ENCODE results near the gene DYNC2LI1.
"Not testable (repeated sequence)": the region's sequence is repeated elsewhere in the genome, so short reads cannot be mapped to it uniquely, and the experiment has no call there.

The DYNC2LI1 gene

DNA sequence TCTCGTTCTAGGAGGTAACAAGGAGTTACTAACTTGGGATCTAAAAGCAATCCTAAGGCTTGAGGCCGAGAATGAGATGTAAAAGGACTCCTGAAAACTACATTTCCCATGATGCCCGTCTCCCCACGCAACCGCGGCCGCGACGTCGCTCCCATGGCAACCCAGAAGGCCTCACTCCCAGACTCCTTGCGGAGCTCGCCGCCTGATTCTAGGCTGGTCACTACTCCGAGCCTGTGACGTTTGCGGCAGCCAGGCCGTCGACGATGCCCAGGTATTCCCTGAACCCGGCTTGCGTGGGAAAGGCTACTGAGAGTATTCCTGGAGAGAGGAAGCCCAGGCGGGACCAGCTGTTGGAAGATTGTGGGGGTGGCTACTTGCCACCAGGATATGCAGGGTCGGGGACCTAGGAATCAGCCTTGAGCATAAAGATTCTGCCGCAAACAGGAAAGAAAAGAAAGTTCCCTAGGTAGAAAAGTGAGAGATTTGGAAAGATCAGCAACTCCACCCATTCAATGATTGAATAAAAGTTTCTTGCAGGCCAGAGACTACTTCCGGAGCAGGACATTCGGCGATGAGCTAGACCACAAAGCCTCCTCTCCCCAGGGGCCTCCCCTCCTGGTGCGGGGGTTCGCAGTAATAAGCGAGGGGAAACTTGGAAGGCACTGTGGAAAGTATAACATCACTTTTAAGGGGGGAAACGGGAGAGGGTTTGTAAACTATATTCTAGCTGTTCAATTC, at the start of gene DYNC2LI1:
Gene DYNC2LI1, plus strand, starts transcription at position 164 of the 738 bp plus-strand sequence. Its CDS starts 100 bp downstream, at position 264.
- DNase-seq, result peak; percentile 81

DNA sequence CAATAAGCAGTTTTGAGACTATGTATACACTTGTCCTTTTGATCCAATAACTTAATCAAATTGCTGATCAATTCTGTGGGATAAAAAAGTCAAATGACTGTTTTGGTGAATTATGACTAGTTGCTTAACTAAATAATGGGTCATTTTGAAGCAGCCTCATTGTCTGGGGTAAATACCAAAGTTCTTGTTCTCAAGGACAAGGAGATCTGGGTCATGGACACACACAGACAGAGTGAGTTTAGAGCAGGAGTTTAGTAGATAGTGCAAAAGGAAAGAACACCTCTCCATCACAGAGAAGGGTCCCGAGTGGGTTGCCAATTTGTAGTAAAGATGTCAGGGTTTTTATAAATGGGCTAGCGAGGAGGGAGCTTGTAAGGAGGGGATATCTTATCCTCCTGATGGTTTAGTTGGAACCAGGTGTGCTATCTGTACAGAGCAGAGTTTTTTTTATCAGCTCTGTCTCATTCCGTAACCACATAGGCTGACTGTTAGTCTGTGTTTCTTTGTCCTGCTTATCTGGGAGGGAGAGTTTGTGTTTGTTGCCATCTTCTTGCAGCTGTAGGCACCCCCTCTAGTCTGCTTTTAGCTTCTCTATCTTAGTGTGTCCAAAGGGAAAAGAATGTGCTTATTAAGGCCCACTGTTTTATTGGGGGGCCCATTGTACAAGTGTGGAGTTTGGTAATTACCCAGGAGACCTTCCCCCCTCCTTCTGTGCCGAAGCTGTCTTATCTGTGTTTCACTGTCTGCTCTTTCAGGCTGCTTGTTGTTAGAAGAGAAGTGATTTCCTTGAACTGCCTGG, 48.9 kb upstream of the DYNC2LI1 start:
- no peak for DNase-seq

DNA sequence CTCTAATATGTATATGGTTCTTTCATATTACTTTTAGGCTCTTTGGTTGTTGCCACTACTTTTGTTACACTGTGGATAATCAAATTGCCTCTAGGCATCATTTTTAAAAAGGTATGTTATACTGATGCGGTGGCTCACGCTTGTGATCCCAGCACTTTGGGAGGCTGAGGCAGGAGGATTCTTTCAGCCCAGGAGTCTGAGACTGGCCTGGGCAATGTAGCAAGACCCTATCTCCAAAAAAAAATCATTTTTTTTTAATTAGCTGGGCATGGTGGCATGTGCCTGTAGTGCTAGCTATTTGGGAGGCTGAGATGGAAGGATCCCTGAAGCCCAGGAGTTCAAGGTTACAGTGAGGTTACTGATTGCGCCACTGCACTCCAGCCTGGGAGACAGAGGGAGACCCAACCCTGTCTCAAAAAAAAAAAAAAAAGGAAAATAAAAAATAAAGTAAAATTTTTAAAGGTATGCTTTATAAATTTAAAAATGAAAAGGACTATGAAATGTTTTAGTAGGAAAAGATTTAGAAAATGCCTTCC, 48.1 kb upstream of the DYNC2LI1 start:
- DNase-seq, result no peak

DNA sequence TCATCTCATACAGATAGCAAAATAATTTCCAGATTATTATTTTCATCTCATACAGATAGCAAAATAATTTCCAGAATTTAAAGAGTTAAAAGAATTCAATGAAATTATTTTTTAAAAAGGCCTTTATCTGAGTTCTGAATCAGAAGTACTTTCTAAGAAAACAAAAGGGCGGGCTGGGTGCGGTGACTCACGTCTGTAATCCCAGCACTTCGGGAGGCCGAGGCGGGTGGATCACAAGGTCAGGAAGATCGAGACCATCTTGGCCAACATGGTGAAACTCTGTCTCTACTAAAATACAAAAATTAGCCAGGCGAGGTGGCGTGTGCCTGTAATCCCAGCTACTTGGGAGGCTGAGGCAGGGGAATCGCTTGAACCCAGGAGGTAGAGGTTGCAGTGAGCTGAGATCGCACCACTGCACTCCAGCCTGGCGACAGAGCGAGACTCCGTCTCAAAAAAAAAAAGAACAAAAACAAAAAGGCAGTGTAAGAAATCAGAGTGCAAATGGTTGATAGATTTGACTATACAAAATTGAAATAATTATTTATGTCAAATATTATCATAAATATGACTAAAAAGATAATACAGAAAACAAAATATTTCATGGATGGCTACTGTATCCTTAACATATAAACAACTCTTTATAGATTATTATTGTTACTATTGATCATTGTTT, 46.7 kb upstream of the DYNC2LI1 start:
- DNase-seq, result not testable (repeated sequence)

DNA sequence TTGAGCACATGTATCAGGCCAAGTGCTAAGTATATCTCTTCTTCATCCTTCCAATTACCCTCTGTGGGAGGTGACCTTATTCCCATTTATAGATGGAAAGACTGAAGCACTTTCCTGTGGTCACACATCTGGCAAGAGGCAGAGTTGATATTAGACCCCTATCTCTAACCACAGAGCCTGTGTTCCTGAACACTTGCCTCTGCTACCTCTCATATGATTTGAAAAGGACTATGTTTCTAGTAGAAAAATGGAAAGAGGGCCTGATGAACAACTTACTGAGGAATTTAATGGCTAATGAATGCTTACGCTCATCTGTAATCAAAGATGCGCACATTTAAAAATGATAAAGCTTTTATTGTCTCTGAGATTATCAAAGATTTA, 46.2 kb upstream of the DYNC2LI1 start:
- DNase-seq, result no peak

DNA sequence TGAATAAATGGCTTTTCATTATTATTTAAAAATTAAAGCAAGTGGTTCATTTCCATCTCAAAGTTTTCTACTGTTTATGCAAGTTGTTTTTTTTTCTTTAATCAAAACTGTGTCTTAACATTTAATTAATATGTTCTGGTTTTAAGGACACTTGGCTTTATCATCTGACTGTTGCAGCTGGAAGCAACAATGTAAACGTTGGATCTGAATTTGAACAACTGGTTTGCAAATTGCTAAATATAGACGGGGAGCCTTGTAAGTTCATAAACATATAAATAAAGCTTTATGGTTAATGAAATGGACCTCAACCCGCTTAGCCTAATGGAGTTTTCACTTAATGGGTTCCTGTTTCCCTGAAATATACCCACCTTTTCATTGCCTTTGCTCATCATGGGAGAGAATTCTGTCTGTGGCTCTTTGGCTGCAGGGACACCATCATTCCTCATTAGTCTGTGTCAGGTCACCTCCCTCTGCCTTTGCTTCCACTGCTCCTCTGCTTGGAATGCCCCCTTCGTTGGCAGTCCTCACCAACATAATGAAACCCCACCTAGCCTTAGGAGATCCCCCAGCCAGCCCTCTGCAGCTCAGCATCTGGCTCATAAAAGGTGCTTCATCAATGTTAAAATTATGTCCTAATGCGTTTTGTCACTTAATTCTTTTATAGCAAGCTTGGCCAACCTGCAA, 44.2 kb upstream of the DYNC2LI1 start:
- DNase-seq, result no peak

DNA sequence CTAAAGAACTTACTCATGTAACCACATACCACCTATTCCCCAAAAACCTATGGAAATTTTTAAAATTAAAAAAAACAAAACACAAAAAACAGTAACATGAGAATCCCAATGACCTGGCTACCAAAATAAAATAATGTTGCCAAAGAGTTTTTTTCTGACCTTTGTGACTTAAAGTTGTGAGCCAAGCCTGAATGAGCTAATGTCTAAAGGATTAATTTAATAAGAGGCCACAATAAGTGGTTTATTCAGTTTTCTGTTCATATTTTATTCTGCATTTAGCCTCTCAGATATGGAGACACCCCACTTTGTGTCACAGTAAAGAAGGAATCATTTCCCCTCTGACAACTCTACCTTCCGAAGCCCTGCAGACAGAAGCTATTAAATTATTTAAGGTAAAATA, 42.6 kb upstream of the DYNC2LI1 start:
- DNase-seq, result no peak

DNA sequence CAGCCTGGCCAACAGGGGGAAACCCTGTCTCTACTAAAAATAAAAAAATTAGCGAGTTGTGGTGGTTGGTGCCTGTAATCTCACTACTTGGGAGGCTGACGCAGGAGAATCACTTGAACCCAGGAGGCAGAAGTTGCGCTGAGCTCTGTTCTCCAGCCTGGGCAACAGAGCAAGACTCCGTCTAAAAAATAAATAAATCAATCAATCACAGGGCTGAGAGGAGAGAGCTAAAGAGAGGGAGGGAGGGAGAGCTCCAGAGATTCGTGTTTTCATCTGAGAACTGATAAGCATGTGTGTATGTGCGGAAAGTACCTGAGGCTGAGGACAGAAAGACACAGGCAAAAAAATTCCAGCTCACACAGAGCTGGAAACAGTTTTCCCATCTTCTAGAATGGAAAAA, 37.2 kb upstream of the DYNC2LI1 start:
- DNase-seq, result no peak

DNA sequence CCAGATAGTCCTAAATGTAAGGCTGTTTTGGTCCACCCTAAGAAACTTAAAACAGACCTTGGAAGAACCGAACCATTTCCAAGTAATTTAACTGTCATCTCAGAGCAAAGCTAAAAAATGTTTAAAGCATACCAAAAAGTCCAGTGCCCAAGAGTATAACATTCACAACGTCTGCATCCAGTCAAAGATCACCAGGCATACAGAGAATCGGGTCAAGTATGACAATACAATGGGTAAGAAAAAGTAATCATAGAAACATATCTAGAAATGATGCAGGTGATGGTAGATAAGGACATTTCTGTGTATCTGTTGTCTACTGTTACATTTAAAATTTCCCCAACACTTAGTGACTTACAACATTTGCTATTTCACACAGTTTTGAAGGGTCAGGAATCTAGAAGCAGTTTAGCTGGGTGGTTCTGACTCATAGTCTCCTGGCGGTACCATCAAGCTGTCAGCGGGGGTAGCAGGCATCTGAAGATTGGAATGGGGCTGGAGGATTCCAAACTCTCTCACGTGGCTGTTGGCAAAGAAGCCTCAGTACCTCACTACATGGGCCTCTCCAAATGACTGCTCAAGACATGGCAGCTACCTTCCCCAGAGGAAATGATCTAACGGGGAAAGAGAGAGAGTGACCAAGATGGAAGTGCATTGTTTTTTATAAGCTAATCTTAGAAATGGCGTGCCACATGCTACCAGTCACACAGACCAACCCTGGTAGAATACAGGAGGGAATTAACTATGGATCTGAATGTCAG, 36.6 kb upstream of the DYNC2LI1 start:
- no peak for DNase-seq

DNA sequence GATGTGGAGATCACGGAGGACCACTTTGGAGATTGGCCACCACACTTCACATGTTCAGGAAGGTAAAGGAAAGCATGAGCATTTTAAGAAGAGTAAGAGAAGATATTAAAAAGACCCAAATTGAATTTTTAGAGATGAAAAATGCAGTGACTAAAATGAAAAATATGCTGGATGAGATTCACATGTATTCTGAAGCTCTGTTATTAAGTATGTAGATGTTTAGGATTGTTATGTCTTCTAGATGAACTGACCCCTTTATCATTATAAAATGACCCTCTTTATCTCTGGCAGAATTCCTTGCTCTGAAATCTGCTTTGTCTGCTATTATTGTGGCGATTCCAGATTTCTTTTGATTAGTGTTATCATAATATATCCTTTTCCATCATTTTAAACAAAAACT, 36.0 kb upstream of the DYNC2LI1 start:
- no peak for DNase-seq

DNA sequence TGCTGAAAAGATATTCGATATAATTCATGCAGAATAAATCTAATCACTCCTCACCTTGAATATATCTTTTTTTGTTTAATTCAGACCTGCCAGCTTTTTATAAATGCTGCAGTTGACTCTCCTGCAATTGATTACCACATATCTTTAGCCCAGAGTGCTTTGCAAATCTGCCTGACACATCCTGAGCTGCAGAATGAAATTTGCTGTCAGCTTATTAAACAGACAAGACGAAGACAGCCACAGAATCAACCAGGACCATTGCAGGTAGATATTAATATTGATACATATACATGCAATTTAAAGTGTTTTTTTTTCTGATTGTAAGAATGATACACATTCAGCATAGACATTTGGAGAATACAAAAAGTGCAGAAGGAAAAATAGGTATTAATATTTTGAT, 35.6 kb upstream of the DYNC2LI1 start:
- DNase-seq, result no peak

DNA sequence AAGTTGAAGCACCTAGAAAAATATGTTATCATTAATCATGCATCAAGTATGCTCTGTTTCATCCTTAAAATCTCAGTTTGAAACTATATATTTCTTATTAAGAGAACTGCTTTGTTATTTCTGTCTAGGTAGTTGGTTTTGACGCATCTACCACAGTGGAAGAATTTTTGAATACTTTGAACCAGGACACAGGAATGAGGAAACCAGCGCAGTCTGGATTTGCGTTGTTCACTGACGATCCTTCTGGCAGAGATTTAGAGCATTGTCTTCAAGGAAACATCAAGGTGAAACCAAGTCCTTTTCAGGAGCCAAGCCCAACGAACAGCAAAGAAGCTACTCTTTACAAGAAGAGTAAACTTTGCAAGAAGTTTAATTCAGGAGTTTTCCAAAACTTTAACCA, 30.1 kb upstream of the DYNC2LI1 start:
- no peak for DNase-seq

DNA sequence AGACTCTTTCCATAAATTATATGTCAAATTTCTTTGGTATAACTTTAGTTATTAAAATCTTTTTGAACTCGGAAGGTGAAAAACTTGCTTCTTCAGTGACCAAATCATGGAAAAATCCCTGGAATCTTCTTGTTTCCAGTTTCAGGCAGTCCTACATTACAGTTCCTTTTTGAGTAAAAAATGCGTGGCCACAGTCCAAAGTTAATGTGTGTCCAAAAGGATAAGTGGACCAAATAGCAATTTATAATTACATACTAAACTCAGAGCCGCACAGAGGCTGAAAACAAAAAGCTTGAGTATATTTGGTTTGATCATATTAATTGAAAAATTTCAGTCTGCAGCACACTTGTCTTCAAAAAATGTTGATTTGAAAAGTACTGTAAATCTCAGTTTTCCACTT, 28.4 kb upstream of the DYNC2LI1 start:
- DNase-seq, result no peak

DNA sequence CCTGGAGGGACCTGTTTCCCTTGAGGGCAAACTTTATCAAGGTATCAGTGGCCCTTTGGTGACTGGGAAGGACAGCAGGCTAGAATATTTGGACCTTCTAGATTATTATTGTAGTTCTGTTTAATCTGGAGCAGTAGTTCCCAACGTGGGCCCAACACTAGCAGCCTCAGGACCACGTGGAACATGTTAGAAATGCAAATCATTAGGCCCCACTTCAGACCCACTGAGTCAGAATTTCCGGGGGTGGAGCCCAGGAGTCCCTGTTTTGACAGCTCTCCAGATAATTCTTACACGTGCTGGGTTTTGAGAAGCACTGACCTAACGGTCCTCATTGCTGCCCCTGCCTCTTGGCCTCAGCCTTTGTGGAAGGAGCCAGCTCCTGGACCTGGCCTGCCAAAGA, 25.5 kb upstream of the DYNC2LI1 start:
- DNase-seq, result peak; percentile 15

DNA sequence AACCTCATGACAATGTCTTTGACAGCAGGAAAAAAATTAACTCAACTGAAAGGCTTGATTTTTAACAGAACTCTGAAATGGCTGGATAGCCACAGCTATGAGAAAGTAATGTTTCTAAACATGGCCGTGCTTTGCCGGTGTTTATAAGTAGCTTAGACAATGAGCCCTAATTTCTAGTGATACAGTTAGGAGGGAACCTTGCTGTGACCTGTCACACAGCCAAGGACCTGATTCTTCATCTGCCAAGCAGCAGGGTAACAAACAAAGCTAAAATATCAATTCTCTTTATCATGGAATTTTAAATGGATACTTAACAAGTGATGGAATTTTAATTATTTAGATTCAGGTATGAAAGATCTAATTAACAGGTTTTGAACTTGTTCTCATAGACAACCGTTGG, 24.3 kb upstream of the DYNC2LI1 start:
- no peak for DNase-seq

DNA sequence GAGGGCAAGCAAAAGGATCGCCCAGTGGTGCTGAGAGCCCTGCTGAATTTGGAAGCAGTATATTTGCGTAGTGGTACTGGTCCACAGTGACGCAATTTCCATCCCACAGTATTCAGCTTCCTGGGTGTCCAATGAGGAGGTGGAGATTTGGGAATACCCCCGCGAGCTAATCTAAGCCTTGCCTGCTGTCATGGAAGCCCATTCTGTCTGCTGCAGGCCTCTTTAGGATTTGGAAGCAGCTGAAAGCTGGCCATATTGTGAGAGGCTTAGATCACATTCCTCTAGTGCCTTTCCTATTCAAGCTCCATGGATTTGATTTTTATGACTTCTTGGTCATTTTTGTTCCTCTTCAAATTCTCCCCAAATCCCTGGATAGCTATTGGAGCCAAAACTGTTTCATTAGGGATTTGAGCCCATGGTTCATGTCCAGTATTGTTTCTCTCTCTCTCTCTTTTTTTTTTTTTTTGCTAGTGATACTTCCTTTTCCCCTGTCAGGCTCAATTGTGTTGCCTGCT, 22.3 kb upstream of the DYNC2LI1 start:
- no peak for DNase-seq

DNA sequence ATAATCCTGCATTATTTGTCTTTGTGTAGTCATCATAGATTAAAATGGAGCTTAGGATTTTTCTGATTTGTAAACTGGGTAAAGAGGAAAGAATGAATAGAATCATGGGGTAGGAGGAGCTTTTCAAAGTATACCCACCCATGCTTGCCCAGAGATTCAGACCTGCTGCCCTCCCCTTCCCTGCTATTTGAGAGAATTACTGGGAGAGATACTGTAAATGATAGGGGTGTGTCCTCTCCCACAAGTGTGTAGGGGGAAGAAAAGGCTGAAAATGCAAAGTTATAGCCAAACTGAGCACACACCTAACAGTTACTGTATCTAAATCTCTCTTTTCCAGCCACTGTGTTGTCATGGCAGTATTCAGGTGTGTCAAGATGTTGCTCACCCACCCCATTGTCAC, 21.5 kb upstream of the DYNC2LI1 start:
- no peak for DNase-seq

DNA sequence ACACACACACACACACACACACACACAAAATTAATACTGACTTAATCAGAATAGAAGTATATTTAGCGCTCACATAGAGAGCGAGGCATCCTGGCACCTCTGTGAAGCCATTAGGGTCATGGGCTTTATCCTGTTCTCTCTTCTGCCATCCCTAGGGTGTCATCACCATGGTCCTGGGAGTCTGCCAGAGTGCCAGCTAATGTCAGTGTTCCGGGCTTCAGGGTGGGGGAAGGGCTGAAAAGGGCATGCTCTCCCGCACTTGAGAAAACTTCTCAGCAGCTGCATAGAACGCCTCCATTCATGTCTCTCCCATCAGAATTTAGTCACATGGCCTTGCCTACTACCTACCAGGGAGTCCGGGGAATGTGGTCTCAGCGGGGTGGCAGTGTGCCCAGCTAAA, 19.7 kb upstream of the DYNC2LI1 start:
- DNase-seq, result no peak

DNA sequence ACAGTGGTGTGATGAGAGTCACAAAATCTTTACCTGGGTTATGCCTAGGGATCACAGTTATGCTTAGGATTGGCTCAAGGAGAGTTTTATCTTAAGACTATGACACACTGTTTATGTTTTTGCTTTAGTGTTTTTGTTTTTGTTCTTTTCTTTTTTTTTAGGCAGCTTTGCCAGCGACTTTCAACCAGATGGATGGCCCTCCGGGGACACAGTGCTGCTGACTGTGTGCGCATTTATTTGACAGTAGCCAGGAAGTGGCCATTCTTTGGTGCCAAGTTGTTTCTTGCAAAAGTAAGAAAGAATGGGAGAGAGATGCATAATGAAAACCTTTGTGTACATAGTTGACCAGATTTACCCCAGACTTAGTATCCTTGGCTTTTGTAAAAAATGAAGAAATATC, 15.1 kb upstream of the DYNC2LI1 start:
- no peak for DNase-seq

DNA sequence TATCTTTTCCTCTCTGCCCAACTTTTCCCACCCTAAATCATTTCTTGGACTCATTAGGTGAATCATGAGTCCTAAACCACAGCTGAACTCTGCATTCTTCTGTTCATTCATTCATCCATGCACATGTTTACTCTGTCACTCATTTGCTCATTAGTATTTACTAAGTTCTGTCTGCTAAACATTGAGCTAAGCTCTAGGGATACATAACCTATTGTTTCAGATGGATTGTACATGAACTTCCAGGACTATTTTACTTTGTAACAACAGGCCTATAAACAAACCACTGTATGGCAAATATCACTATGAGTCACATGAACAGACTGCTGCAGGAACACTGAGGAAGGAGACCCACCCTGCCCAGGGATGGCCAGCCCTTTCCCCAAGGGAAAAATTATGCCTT, 14.6 kb upstream of the DYNC2LI1 start:
- no peak for DNase-seq

DNA sequence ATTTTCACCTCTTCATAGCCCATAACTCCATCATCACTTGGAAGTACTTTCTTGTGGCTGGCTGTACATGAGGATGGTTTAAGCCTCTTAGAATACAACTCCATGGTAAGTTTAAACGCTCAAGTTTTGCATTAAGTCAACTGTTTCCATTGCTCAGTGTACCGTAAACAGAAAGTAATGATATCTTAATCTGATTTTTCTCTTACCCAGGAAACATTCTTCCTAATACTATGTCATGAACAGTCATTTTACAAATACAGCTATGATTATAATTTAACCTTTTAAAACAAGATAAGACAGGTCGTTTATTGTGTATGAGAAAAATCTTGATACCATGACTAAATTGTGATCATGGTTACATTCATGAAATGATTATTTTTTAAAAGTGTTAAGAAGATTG, 11.6 kb upstream of the DYNC2LI1 start:
- no peak for DNase-seq

DNA sequence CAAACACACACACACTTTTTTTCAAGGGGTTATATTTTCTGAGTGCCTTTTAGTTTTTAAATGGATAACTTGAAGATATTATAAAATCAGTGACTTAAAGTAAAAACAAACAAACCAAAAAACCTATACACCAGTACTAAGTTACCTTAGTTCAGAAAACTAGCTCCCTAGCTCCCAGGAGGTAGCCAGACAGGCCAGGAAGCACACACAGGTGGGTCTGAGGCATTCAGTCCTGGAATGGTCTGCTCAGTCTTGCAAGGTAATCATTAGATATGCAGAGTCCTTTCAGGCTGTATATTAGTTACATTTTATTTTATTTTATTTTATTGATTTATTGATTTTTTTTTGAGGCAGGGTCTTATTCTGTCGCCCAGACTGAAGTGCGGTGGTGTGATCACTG, 10.7 kb upstream of the DYNC2LI1 start:
- no peak for DNase-seq
